KMS-11 (cell line): ENCODE data around the gene SMARCE1.

ENCODE experiments used
- H2AFZ ChIP-seq: fragments of 200-600 bp; sonication (generic); 2 replicates; pipeline ENCODE4 v1.6.1; 2016; ENCODE audit warnings: antibody characterized with exemption, mixed run types, low read depth
- H3K27ac ChIP-seq: fragments of 200-600 bp; sonication (generic); 2 replicates; pipeline ENCODE4 v1.6.1; 2016; ENCODE audit warnings: mild to moderate bottlenecking, mixed run types
- H3K27me3 ChIP-seq: fragments of 200-600 bp; sonication (generic); 2 replicates; pipeline ENCODE4 v1.6.1; 2017; ENCODE audit warnings: mild to moderate bottlenecking, low read depth, mixed run types, moderate library complexity; ENCODE audit not compliant: insufficient read depth
- H3K36me3 ChIP-seq: fragments of 200-600 bp; sonication (generic); 2 replicates; pipeline ENCODE4 v1.6.1; 2017; ENCODE audit warnings: mild to moderate bottlenecking, mixed run types; ENCODE audit not compliant: insufficient read depth
- H3K4me1 ChIP-seq: fragments of 200-600 bp; sonication (generic); 2 replicates; pipeline ENCODE4 v1.6.1; 2016; ENCODE audit warnings: mild to moderate bottlenecking, low read depth, mixed run types; ENCODE audit not compliant: poor library complexity, severe bottlenecking
- H3K4me2 ChIP-seq: fragments of 200-600 bp; sonication (generic); 2 replicates; pipeline ENCODE4 v1.7.0; 2016; ENCODE audit warnings: mild to moderate bottlenecking, mixed run types
- H3K4me3 ChIP-seq: fragments of 200-600 bp; sonication (generic); IDR thresholded peaks from 2 replicates; pipeline ENCODE4 v1.6.1; 2017; ENCODE audit warnings: low read depth, low read length, mixed read lengths; ENCODE audit not compliant: insufficient read depth
- H3K79me2 ChIP-seq: fragments of 200-600 bp; sonication (generic); 2 replicates; pipeline ENCODE4 v1.6.1; 2016; ENCODE audit warnings: low read depth, mixed run types; ENCODE audit not compliant: insufficient read depth
- H3K9ac ChIP-seq: fragments of 200-600 bp; sonication (generic); 2 replicates; pipeline ENCODE4 v1.6.1; 2016; ENCODE audit warnings: mild to moderate bottlenecking, mixed run types
- H4K20me1 ChIP-seq: fragments of 200-600 bp; sonication (generic); 2 replicates; pipeline ENCODE4 v1.6.1; 2016; ENCODE audit warnings: mild to moderate bottlenecking, mixed run types; ENCODE audit not compliant: insufficient read depth
- TF ChIP-seq, protein P1 (sequence below): fragments of 200-600 bp; sonication (generic); conservative IDR thresholded peaks from 2 replicates; pipeline ENCODE4 v1.6.1; 2017; ENCODE audit warnings: low read depth, mild to moderate bottlenecking, antibody characterized with exemption, low read length, moderate library complexity, mixed read lengths

The SMARCE1 gene

DNA sequence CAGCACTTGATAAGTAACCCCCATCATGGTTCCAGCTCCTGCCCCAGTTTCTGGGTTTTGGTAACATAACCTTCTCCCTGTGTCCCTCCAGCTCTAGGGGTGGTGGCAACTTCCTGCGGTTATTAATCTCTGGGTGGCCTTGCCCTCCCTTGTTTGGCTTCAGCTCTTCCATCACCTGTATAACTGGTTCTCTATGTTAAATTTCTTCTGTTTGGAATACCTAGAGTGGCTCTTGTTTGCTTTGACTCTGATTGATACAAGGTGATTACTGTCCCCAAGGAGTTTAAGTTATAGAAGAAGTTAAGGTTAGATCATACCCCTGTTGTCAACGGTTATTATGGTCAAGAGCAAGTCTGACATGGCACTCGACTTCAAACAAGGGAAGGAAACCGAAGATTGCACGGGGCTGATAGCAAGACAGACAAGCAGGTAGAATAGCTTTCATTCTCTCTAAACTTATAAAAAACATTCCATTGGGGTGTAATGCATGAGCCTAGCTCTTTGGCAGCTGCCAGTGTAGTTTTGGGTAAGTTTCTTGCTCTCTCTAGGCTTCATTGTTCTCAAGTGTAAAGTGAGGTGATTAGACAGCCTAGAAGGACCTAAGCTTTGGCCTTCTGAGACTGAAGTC lies 71.4 kb downstream of the SMARCE1 start:
- TF ChIP-seq, protein P1, sequence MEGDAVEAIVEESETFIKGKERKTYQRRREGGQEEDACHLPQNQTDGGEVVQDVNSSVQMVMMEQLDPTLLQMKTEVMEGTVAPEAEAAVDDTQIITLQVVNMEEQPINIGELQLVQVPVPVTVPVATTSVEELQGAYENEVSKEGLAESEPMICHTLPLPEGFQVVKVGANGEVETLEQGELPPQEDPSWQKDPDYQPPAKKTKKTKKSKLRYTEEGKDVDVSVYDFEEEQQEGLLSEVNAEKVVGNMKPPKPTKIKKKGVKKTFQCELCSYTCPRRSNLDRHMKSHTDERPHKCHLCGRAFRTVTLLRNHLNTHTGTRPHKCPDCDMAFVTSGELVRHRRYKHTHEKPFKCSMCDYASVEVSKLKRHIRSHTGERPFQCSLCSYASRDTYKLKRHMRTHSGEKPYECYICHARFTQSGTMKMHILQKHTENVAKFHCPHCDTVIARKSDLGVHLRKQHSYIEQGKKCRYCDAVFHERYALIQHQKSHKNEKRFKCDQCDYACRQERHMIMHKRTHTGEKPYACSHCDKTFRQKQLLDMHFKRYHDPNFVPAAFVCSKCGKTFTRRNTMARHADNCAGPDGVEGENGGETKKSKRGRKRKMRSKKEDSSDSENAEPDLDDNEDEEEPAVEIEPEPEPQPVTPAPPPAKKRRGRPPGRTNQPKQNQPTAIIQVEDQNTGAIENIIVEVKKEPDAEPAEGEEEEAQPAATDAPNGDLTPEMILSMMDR: no peak
- H3K79me2 ChIP-seq: no peaks in the 10 kb centered on the region
- peaks cover 15% of the 10 kb centered on the region for H3K4me1 ChIP-seq
- no peak overlapping the region for H3K4me2 ChIP-seq
- H3K4me3 ChIP-seq: no peak overlapping the region
- no peak overlapping the region for H3K9ac ChIP-seq
- no peaks in the 10 kb centered on the region for H4K20me1 ChIP-seq
- no peak overlapping the region for H3K27ac ChIP-seq
- no peaks in the 10 kb centered on the region for H3K36me3 ChIP-seq
- H3K27me3 ChIP-seq: no peaks in the 10 kb centered on the region
- H2AFZ ChIP-seq: no peak overlapping the region
